A549 treated with CORT108297 at 1 μM for 4 hours (cell line): ENCODE data around the gene TAF1B. TPM values are rescaled to one million over a fixed set of nuclear protein-coding genes. Genes with fewer than 3 reads are reported as not detected.

Experiments used
- total RNA-seq: library from RNA; stranded (reverse); fragments of 200-300 nt; extraction: Qiagen RNA extraction; gene quantifications from 5 replicates; pipeline ENCODE4 v1.2.3, GENCODE V29; 2022

Gene TAF1B
- total RNA-seq: 20.8 to 41.4 TPM (median 23.7 TPM) in 5 replicates

DNA sequence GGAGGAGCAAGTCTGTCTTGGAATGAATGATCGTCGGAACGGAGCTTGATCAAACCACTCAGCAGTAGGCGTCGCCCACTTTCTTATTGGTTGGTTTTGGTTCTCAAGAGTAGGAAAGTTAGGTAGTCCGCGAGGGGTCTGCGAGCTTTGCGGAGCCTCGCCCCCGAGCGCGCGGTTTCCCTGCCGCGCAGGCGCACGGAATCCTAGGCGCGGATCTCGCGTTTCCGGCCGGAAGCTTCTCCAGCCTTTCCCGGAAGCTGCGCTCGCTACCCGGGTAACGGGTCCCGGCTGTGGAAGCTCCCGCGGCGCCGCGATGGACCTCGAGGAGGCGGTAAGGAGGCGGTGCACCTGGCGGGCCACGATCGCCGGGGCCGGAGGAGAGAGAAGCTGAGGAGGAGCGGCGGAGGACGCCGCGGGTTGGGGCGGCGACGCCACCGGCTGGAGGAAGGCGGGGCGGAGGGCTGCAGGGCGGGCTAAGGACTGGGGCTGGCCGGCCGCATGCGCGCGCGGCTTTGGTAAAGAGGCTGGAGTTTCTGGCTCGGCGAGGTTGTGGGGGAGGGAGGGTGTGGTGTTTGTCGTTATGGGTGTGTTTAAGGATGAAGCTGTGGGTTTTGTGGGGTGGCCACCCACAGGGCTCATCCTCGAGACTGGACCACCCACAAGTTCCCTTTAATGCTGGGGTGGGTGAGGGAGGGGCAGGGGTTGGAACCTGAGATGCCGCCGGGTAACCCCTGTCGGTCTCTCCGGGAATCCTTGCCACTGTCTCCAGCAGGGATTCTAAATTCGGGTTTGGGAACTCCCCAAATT lies at the start of gene TAF1B:
TSS of gene TAF1B (plus strand) at position 246 of the 807 bp plus-strand sequence. CDS start at position 314, 68 bp downstream.

DNA sequence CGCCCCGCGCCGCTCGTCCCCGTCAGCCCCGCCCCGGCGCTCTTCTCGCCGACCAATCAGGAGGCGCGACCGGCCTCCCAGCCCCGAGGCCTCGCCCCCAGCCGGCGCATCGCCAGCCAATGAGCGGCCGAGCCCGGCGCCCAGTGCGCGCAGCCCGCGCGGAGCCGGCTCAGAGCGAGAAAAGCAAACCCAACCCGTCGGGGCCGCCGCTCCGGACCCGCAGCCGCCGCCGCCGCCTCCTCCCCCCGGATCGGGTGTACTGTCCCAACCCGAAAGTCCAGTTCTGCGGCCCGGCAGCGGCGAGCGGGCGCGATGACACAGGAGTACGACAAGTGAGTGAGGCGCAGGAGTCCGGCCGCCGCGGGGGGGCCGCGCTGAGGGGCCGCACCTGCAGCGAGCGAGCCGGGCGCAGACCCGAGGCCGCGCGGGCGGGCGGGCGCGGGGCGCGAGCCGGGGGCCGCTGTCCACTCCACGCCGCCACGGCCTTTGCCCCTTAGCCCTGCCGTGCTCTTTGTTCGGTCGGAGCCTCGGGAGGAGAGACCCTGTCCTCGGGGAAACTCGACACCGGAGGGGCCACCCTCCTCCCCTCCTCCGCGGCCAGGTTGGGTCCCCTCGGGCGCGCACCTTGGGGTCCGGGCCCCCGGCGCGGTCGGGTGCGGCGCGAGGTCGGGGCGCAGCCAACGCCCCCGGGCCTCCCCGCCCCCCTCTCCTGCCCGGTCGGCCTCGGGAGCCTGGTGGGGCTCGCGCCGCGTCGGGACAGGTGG lies 108.4 kb downstream of the TAF1B start, which contains the start of gene GRHL1:
TSS of gene GRHL1 (plus strand) at position 172 of the 764 bp plus-strand sequence. CDS start at position 313, 141 bp downstream.

Other genes starting within 250 kb of the TAF1B start
- 651 to 716 TPM (median 695 TPM) in 5 replicates for gene YWHAQ, start 212.5 kb upstream of the TAF1B start, total RNA-seq
- 0.64 to 1.3 TPM (median 0.99 TPM) in 5 replicates for gene GRHL1, start 108.2 kb downstream of the TAF1B start, total RNA-seq
- gene KLF11, start 200.1 kb downstream of the TAF1B start, total RNA-seq: 2.6 to 5.2 TPM (median 4.3 TPM) in 5 replicates
- gene CYS1, start 236.9 kb downstream of the TAF1B start, total RNA-seq: 0.81 to 1.8 TPM (median 1.3 TPM) in 5 replicates